ENCODE results near the gene IGFBP3. TPM values are rescaled to one million over a fixed set of nuclear protein-coding genes. Genes with fewer than 3 reads are reported as not detected.
"Not testable (repeated sequence)": the region's sequence is repeated elsewhere in the genome, so short reads cannot be mapped to it uniquely, and the experiment has no call there.

IGFBP3 gene
- total RNA-seq, 1 experiment from 2014 or later = 2.9 TPM

- H3K36me3 Mint-ChIP-seq = peaks cover 2% of the 10 kb centered on the region; the same call in 1 of the 2 replicates
- ATAC-seq (no peak), DNase-seq (ENCODE audit: low spot score) (no peak)
- TF ChIP-seq ZNF232 (CRISPR knock-in tag; IDR thresholded peaks at IDR 0.05) = no peak
- no peak for TF ChIP-seq PRRX2 (CRISPR knock-in tag; IDR thresholded peaks at IDR 0.05)
- no peak for TF ChIP-seq MXD4 (CRISPR knock-in tag; IDR thresholded peaks at IDR 0.05; ENCODE audit: borderline replicate concordance)
- no peak for TF ChIP-seq FOXJ3 (CRISPR knock-in tag; IDR thresholded peaks at IDR 0.05; ENCODE audit: borderline replicate concordance)
- no peak for TF ChIP-seq NR2C2 (CRISPR knock-in tag; IDR thresholded peaks at IDR 0.05)
- TF ChIP-seq ZBTB21 (CRISPR knock-in tag; IDR thresholded peaks at IDR 0.05; ENCODE audit: borderline replicate concordance) = no peak
- no peak for TF ChIP-seq CDX4 (CRISPR knock-in tag; IDR thresholded peaks at IDR 0.05; ENCODE audit: borderline replicate concordance)
- no peak for TF ChIP-seq RORB (CRISPR knock-in tag; IDR thresholded peaks at IDR 0.05)
- no peak for TF ChIP-seq USF1 (CRISPR knock-in tag; IDR thresholded peaks at IDR 0.05)
- TF ChIP-seq GRHL2 (CRISPR knock-in tag; IDR thresholded peaks at IDR 0.05; ENCODE audit: insufficient replicate concordance, severe bottlenecking) = no peak
- no peak overlapping the region for H3K27ac Mint-ChIP-seq
- no peak overlapping the region for H3K4me3 Mint-ChIP-seq
- ChIA-PET POLR2A (no interaction called here), CTCF (interaction anchor here (0.9 kb wide), 1 partner anchor 23 kb away, joined by 4 read pairs; no protein-coding TSS in a partner anchor)
- no peaks in the 10 kb centered on the region for H3K27me3 Mint-ChIP-seq (ENCODE audit: low read depth)
- peaks cover 11% of the 10 kb centered on the region for H3K9me3 Mint-ChIP-seq
- H3K4me1 Mint-ChIP-seq = 0 out of 2 replicates have a peak, but pooled peaks cover 2% of the 10 kb centered on the region
Measured at GRCh38 chr7:45940939-45941338, 19.9 kb upstream of the IGFBP3 start.

- peak; percentile 37; the same call in 1 of the 2 replicates for TF ChIP-seq NFYB (CRISPR knock-in tag; conservative IDR thresholded peaks at IDR 0.05; ENCODE audit: low read depth)
- CTCF ChIA-PET = interaction anchor here (3.6 kb wide), 1 partner anchor 18 kb away, joined by 16 read pairs; the partner anchor contains the start of gene IGFBP3
- ATAC-seq; H3K4me1 Mint-ChIP-seq; H3K4me3 Mint-ChIP-seq; DNase-seq (ENCODE audit: low spot score); H3K27ac Mint-ChIP-seq; H3K36me3 Mint-ChIP-seq; H3K27me3 Mint-ChIP-seq (ENCODE audit: low read depth); POLR2A ChIA-PET: not testable (repeated sequence)
- peaks cover 11% of the 10 kb centered on the region for H3K9me3 Mint-ChIP-seq
Measured at GRCh38 chr7:45940237-45940781, 19.2 kb upstream of the IGFBP3 start.

- peaks cover 2% of the 10 kb centered on the region; the same call in 1 of the 2 replicates for H3K36me3 Mint-ChIP-seq
- H3K27me3 Mint-ChIP-seq (ENCODE audit: low read depth) = no peaks in the 10 kb centered on the region
- no peak for DNase-seq (ENCODE audit: low spot score)
- H3K9me3 Mint-ChIP-seq = peaks cover 11% of the 10 kb centered on the region
- no peak overlapping the region for H3K4me3 Mint-ChIP-seq
- ChIA-PET CTCF (interaction anchor here (1.0 to 3.6 kb wide), 2 partner anchors 17 to 193 kb away, joined by 4 to 16 read pairs; partner anchors contain the start of gene IGFBP3), POLR2A (no interaction called here)
- H3K27ac Mint-ChIP-seq = no peak overlapping the region
- 0 out of 2 replicates have a peak, but pooled peaks cover 2% of the 10 kb centered on the region for H3K4me1 Mint-ChIP-seq
- ATAC-seq = no peak
- no peak for TF ChIP-seq ATF6 (CRISPR knock-in tag; IDR thresholded peaks at IDR 0.05)
- TF ChIP-seq ERG (CRISPR knock-in tag; IDR thresholded peaks at IDR 0.05) = no peak
- TF ChIP-seq JUN (CRISPR knock-in tag; IDR thresholded peaks at IDR 0.05) = no peak
- no peak for TF ChIP-seq PRDM15 (CRISPR knock-in tag; IDR thresholded peaks at IDR 0.05)
- TF ChIP-seq FOXP1 (CRISPR knock-in tag; IDR thresholded peaks at IDR 0.05; ENCODE audit: borderline replicate concordance) = no peak
- no peak for TF ChIP-seq NFATC4 (CRISPR knock-in tag; IDR thresholded peaks at IDR 0.05)
- TF ChIP-seq JAZF1 (CRISPR knock-in tag; IDR thresholded peaks at IDR 0.05) = no peak
- no peak for TF ChIP-seq ZNF671 (CRISPR knock-in tag; IDR thresholded peaks at IDR 0.05)
- no peak for TF ChIP-seq MAX (CRISPR knock-in tag; IDR thresholded peaks at IDR 0.05)
- TF ChIP-seq USF2 (CRISPR knock-in tag; IDR thresholded peaks at IDR 0.05) = no peak
- no peak for TF ChIP-seq ZBTB21 (CRISPR knock-in tag; IDR thresholded peaks at IDR 0.05; ENCODE audit: borderline replicate concordance)
- TF ChIP-seq GTF2I (CRISPR knock-in tag; conservative IDR thresholded peaks at IDR 0.05) = no peak
Measured at GRCh38 chr7:45939574-45939973, 18.5 kb upstream of the IGFBP3 start.
